BLaER1 (cell line): Measurements from ENCODE around the gene SORCS2.
"Not testable (repeated sequence)": the region's sequence is repeated elsewhere in the genome, so short reads cannot be mapped to it uniquely, and the experiment has no call there.

Experiments used
- H3K27ac ChIP-seq: shearing (Covaris generic); formaldehyde crosslinking; 2 replicates; pipeline ENCODE4 v1.8.1; 2022
- H3K27me3 ChIP-seq: shearing (Covaris generic); formaldehyde crosslinking; 2 replicates; pipeline ENCODE4 v1.8.1; 2022
- H3K36me3 ChIP-seq: shearing (Covaris generic); formaldehyde crosslinking; 2 replicates; pipeline ENCODE4 v1.8.1; 2022
- H3K4me1 ChIP-seq: shearing (Covaris generic); formaldehyde crosslinking; 2 replicates; pipeline ENCODE4 v1.8.1; 2022
- H3K4me2 ChIP-seq: shearing (Covaris generic); formaldehyde crosslinking; 2 replicates; pipeline ENCODE4 v1.8.1; 2022
- H3K4me3 ChIP-seq: shearing (Covaris generic); formaldehyde crosslinking; 2 replicates; pipeline ENCODE4 v1.8.1; 2022
- H3K9ac ChIP-seq: shearing (Covaris generic); formaldehyde crosslinking; 2 replicates; pipeline ENCODE4 v1.8.1; 2022
- H3K9me3 ChIP-seq: shearing (Covaris generic); formaldehyde crosslinking; 2 replicates; pipeline ENCODE4 v1.8.1; 2022
- H4K20me1 ChIP-seq: shearing (Covaris generic); formaldehyde crosslinking; 2 replicates; pipeline ENCODE4 v1.8.1; 2022
- Cebpa-rat ChIP-seq: shearing (Covaris generic); IDR thresholded peaks from 2 replicates; pipeline ENCODE4 v1.8.1; 2022

Gene SORCS2

GRCh38 chr4:7160439-7160838, 31.9 kb upstream of the SORCS2 start:
- Histone ChIP-seq H3K27me3 (no peaks in the 10 kb centered on the region), H3K27ac (no peak overlapping the region), H3K9me3 (no peaks in the 10 kb centered on the region), H3K4me3 (no peak overlapping the region), H3K4me1 (peaks cover 39% of the 10 kb centered on the region), H3K4me2 (no peak overlapping the region), H3K36me3 (no peaks in the 10 kb centered on the region), H4K20me1 (no peaks in the 10 kb centered on the region), H3K9ac (no peak overlapping the region)
- no peak for TF ChIP-seq Cebpa-rat

GRCh38 chr4:7160951-7161440, 31.3 kb upstream of the SORCS2 start:
- Histone ChIP-seq H4K20me1 (no peaks in the 10 kb centered on the region), H3K36me3 (no peaks in the 10 kb centered on the region), H3K9me3 (no peaks in the 10 kb centered on the region), H3K27me3 (no peaks in the 10 kb centered on the region), H3K4me1 (peaks cover 45% of the 10 kb centered on the region), H3K4me2 (no peak overlapping the region), H3K4me3 (no peak overlapping the region), H3K27ac (no peak overlapping the region), H3K9ac (no peak overlapping the region)
- TF ChIP-seq Cebpa-rat, result no peak

GRCh38 chr4:7161721-7162214, 30.6 kb upstream of the SORCS2 start:
- Histone ChIP-seq H4K20me1 (no peaks in the 10 kb centered on the region), H3K4me2 (peak overlapping the region; percentile 73; the same call in 1 of the 2 replicates), H3K4me1 (peaks cover 51% of the 10 kb centered on the region), H3K36me3 (no peaks in the 10 kb centered on the region), H3K4me3 (no peak overlapping the region), H3K27ac (no peak overlapping the region), H3K27me3 (no peaks in the 10 kb centered on the region), H3K9me3 (no peaks in the 10 kb centered on the region), H3K9ac (no peak overlapping the region)
- no peak for TF ChIP-seq Cebpa-rat

- H4K20me1 ChIP-seq, H3K27me3 ChIP-seq, H3K4me3 ChIP-seq, H3K36me3 ChIP-seq, H3K9ac ChIP-seq, H3K9me3 ChIP-seq: not testable (repeated sequence)
- Histone ChIP-seq H3K27ac (peak overlapping the region; percentile 22; the same call in 1 of the 2 replicates), H3K4me2 (peak overlapping the region; percentile 73), H3K4me1 (peaks cover 86% of the 10 kb centered on the region)
Measured at GRCh38 chr4:7165056-7165873, 27.1 kb upstream of the SORCS2 start.

GRCh38 chr4:7165874-7166201, 26.5 kb upstream of the SORCS2 start:
- Histone ChIP-seq H3K36me3 (no peaks in the 10 kb centered on the region), H3K9me3 (no peaks in the 10 kb centered on the region), H3K27me3 (no peaks in the 10 kb centered on the region), H3K9ac (no peak overlapping the region), H3K27ac (peak overlapping the region; percentile 22; the same call in 1 of the 2 replicates), H3K4me2 (peak overlapping the region; percentile 73; the same call in 1 of the 2 replicates), H3K4me3 (no peak overlapping the region), H3K4me1 (peaks cover 91% of the 10 kb centered on the region), H4K20me1 (no peaks in the 10 kb centered on the region)
- no peak for TF ChIP-seq Cebpa-rat

GRCh38 chr4:7166237-7166636, 26.1 kb upstream of the SORCS2 start:
- no peaks in the 10 kb centered on the region for H3K36me3 ChIP-seq
- H4K20me1 ChIP-seq, result no peaks in the 10 kb centered on the region
- no peaks in the 10 kb centered on the region for H3K27me3 ChIP-seq
- H3K4me3 ChIP-seq, result no peak overlapping the region
- H3K4me2 ChIP-seq, result peak overlapping the region; percentile 95; the same call in 1 of the 2 replicates
- peaks cover 95% of the 10 kb centered on the region for H3K4me1 ChIP-seq
- no peak for TF ChIP-seq Cebpa-rat
- H3K27ac ChIP-seq, result no peak overlapping the region
- H3K9me3 ChIP-seq, result no peaks in the 10 kb centered on the region
- H3K9ac ChIP-seq, result no peak overlapping the region

- Histone ChIP-seq H3K27ac (peak overlapping the region; percentile 20), H3K4me3 (no peak overlapping the region), H4K20me1 (no peaks in the 10 kb centered on the region), H3K4me1 (peaks cover 98% of the 10 kb centered on the region), H3K9ac (0 out of 2 replicates have a peak overlapping the region, but pooled peaks have one; percentile 18), H3K4me2 (peak overlapping the region; percentile 95), H3K27me3 (no peaks in the 10 kb centered on the region), H3K36me3 (no peaks in the 10 kb centered on the region), H3K9me3 (no peaks in the 10 kb centered on the region)
- no peak for TF ChIP-seq Cebpa-rat
Measured at GRCh38 chr4:7166981-7167700, 25.2 kb upstream of the SORCS2 start.

GRCh38 chr4:7167706-7168105, 24.6 kb upstream of the SORCS2 start:
- no peaks in the 10 kb centered on the region for H3K27me3 ChIP-seq
- no peak overlapping the region for H3K4me3 ChIP-seq
- peaks cover 98% of the 10 kb centered on the region for H3K4me1 ChIP-seq
- no peak for TF ChIP-seq Cebpa-rat
- no peaks in the 10 kb centered on the region for H4K20me1 ChIP-seq
- no peaks in the 10 kb centered on the region for H3K36me3 ChIP-seq
- H3K4me2 ChIP-seq, result peak overlapping the region; percentile 95
- H3K9ac ChIP-seq, result no peak overlapping the region
- H3K27ac ChIP-seq, result no peak overlapping the region
- H3K9me3 ChIP-seq, result no peaks in the 10 kb centered on the region

- H3K4me3 ChIP-seq, result no peak overlapping the region
- peaks cover 98% of the 10 kb centered on the region for H3K4me1 ChIP-seq
- H3K36me3 ChIP-seq, result no peaks in the 10 kb centered on the region
- no peak overlapping the region; the same call in 1 of the 2 replicates for H3K9ac ChIP-seq
- peak overlapping the region; percentile 95 for H3K4me2 ChIP-seq
- H3K27me3 ChIP-seq, result no peaks in the 10 kb centered on the region
- peak overlapping the region; percentile 62; the same call in 1 of the 2 replicates for H3K27ac ChIP-seq
- no peak for TF ChIP-seq Cebpa-rat
- no peaks in the 10 kb centered on the region for H4K20me1 ChIP-seq
- no peaks in the 10 kb centered on the region for H3K9me3 ChIP-seq
Measured at GRCh38 chr4:7168106-7168505, 24.2 kb upstream of the SORCS2 start.

GRCh38 chr4:7169134-7169533, 23.2 kb upstream of the SORCS2 start:
- H3K27ac ChIP-seq, result peak overlapping the region; percentile 62
- H3K4me3 ChIP-seq, result peak overlapping the region; percentile 34; the same call in 1 of the 2 replicates
- H3K4me1 ChIP-seq, result peaks cover 98% of the 10 kb centered on the region
- TF ChIP-seq Cebpa-rat, result no peak
- no peaks in the 10 kb centered on the region for H3K9me3 ChIP-seq
- peak overlapping the region; percentile 95 for H3K4me2 ChIP-seq
- H3K9ac ChIP-seq, result no peak overlapping the region; the same call in 1 of the 2 replicates
- H3K27me3 ChIP-seq, result no peaks in the 10 kb centered on the region
- H3K36me3 ChIP-seq, result no peaks in the 10 kb centered on the region
- no peaks in the 10 kb centered on the region for H4K20me1 ChIP-seq
